HG02763 (cell line): Measurements from ENCODE around the gene NINJ2.
"Not testable (repeated sequence)": the region's sequence is repeated elsewhere in the genome, so short reads cannot be mapped to it uniquely, and the experiment has no call there.

ENCODE experiments used
- ATAC-seq: cut with Tn5 transposase; IDR thresholded peaks from one replicate; pipeline ENCODE4 v1.9.1; 2021; ENCODE audit warnings: mild to moderate bottlenecking, moderate library complexity; ENCODE audit not compliant: unreplicated experiment

Gene NINJ2

GRCh38 chr12:642633-643474 is 20.4 kb downstream of the NINJ2 start:
- ATAC-seq, result peak; percentile 66

DNA sequence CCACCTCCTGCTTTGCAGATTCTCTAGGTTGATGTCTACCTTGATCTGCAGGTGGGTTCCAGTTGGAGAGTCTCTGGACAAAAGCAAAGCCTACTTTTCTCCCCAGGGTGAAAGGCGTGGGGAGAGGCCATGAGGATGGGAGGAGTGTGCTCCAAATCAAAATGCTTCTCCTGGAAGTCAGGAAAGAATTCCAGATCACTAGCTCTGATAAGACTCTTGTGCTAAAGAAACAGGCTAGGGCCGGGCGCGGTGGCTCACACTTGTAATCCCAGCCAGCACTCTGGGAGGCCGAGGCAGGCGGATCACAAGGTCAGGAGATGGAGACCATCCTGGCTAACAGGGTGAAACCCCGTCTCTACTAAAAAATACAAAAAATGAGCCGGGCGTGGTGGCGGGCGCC is 21.9 kb downstream of the NINJ2 start:
- ATAC-seq, result not testable (repeated sequence)

- no peak for ATAC-seq
Measured at GRCh38 chr12:640773-641172, 22.5 kb downstream of the NINJ2 start.

GRCh38 chr12:639988-640387 is 23.3 kb downstream of the NINJ2 start:
- no peak for ATAC-seq

GRCh38 chr12:639566-639965 is 23.7 kb downstream of the NINJ2 start:
- ATAC-seq, result no peak

GRCh38 chr12:638953-639557 is 24.2 kb downstream of the NINJ2 start:
- no peak for ATAC-seq

DNA sequence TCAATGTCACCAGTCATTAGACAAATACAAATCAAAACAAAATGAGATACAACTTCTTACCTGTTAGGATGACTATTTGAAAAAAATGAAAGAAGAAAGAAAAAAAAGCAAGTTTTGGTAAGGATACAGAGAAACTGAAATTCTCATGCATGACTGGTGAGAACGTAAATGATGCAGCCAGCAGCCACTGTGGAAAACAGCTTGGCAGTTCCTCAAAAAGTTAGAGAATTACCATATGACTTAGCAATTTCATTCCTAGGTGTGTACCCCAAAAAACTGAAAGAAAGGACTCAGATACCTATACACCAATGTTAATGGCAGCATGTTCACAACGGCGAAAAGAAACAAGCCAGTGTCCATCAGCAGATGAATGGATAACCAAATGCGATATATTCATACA is 26.6 kb downstream of the NINJ2 start:
- no peak for ATAC-seq

GRCh38 chr12:633731-634130 is 29.5 kb downstream of the NINJ2 start:
- ATAC-seq, result no peak

GRCh38 chr12:632102-632696 is 31.0 kb downstream of the NINJ2 start:
- no peak for ATAC-seq

DNA sequence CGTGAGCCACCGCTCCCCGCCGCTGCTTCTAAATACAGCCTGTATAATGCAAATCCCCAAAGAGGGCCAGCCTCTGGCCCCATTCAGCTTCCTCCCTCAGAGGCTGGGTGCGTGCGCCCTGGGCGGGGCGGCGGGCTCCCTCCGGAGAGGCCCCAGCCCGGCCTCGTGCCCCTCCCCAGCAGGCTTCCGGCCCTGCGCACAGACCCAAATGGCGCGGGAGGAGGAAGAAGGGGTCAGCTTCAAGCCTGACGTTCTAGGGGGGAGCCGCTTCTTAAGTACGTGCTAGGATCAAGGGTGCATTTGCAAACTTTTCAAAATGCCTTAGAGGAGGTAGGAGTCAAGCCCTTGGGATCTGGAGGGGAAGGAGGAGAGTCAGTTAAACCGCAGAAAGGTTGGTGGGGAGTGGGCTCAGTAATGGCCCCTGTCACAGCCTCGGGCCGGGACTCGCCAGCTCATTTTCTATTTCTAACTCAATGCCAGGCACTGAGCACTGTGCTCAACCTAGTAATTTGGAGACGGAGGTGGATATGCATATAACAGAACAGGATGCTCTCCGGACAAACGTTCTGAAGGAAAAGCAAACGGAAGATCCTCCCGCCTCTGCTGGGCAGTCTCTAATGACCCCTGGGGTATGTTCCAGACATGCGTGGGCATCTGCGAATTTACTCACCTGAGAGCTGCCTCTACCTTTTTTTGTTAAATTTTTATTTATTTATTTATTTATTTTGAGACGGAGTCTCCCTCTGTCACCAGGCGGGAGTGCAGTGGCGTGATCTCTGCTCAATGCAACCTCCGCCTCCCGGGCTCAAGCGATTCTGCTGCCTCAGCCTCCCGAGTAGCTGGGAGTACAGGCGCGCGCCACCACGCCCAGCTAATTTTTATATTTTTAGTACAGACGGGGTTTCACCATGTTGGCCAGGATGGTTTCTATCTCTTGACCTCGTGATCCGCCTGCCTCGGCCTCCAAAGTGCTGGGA is 32.3 kb downstream of the NINJ2 start:
- ATAC-seq, result peak; percentile 94

DNA sequence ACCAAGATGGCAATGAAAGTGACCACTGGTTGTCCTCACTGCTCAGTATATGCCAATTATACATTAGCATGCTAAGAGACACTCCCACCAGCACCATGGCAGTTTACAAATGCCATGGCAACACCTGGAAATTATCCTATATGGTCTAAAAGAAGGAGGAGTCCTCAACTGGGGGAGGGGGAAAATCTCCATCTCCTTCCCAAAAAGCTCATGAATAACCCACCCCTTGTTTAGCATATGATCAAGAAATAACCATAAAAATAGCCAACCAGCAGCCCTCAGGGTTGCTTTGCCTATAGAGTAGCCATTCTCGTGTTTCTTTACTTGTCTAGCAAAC is 34.5 kb downstream of the NINJ2 start:
- not testable (repeated sequence) for ATAC-seq

GRCh38 chr12:627863-628741 is 35.1 kb downstream of the NINJ2 start:
- no peak for ATAC-seq

- no peak for ATAC-seq
Measured at GRCh38 chr12:627285-627684, 36.0 kb downstream of the NINJ2 start.

- no peak for ATAC-seq
Measured at GRCh38 chr12:625998-626397, 37.2 kb downstream of the NINJ2 start.

DNA sequence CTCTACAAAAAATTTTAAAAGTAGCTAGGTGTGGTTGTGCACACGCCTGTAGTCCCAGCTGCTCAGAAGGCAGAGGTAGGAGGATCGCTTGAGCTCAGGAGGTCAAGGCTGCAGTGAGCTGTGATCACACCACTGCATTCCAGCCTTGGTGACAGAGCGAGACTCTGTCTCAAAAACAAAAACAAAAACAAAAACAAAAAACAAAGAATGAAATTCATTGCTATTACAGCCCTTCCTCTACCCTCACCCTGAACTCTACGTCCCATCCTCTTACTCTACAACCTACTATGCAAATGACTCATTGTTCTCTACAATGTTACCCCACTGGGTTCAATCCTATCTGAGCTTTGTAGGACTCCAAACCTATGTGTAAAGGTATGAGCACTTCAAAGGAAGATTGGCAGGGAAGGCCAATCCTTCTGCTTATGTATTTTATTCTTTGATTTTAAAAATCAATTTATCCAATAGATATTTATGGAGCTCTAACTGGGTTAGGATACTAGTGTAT is 39.3 kb downstream of the NINJ2 start:
- no peak for ATAC-seq

DNA sequence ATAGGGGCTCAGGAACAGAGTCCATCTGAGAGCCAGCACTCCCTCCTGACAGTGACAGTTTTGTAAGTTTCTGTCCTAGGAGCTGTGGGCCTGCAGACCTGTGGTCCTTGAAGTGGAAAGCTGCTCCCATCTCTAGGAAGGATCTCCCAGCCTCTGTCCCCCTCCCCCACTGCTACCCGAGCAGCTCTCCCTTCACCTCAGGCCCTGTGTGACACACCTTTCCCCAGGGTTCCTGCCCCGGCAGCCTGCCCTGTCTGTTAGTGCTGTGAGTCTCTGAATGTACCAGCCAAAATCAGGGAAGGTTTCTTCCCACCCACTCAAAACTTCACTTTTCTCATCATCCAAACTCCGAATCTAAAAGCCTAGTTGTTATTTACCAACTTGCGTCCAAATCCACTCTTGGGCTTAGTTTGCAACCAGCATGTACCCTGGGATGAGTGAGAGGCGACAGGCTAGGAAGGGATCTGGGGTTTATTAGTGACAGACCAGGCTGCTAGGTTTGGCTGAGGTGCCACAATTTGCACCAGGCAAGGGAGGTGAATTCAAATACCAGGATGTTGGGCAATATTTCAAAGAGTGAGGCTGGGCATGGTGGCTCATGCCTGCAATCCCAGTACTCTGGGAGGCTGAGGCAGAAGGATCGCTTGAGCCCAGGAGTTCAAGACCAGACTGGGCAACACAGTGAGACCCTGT is 39.9 kb downstream of the NINJ2 start:
- ATAC-seq, result no peak

GRCh38 chr12:622416-622815 is 40.8 kb downstream of the NINJ2 start:
- no peak for ATAC-seq

- no peak for ATAC-seq
Measured at GRCh38 chr12:619346-619745, 43.9 kb downstream of the NINJ2 start.

GRCh38 chr12:618605-619004 is 44.6 kb downstream of the NINJ2 start:
- ATAC-seq, result no peak
